HEK293 (cell line): Measurements from ENCODE around the gene RAB40C.

Experiments
- CTCF ChIA-PET: fragments of 350-600 bp; formaldehyde crosslinking; extraction: SDS; loops from one replicate; lab custom pipeline; 2021; ENCODE audit warnings: antibody characterized with exemption; lab: Yijun Ruan, JAX
- POLR2A ChIA-PET: fragments of 300-600 bp; formaldehyde crosslinking; extraction: SDS; loops from one replicate; lab custom pipeline; 2020; ENCODE audit warnings: antibody characterized with exemption, inconsistent platforms; lab: Yijun Ruan, JAX
- H3K27ac ChIP-seq: fragments of 200-500 bp; sonication (Bioruptor generic); 2 replicates; pipeline ENCODE4 v1.5.1; 2014; ENCODE audit warnings: low read depth, low read length, control low read depth, inconsistent platforms; ENCODE audit errors: extremely low read depth
- H3K36me3 ChIP-seq, 2 experiments: fragments of 200-500 bp in 1 of 2; sonication (Bioruptor generic) in 1 of 2; 1 replicate in 1 of 2; 2 replicates in 1 of 2; pipeline ENCODE4 v1.5.1; 2014 to 2017; ENCODE audit warnings: inconsistent platforms in 2 of 2, low read length in 2 of 2; ENCODE audit not compliant: control insufficient read depth in 2 of 2, insufficient read depth in 1 of 2
- H3K4me1 ChIP-seq: fragments of 200-500 bp; sonication (Bioruptor generic); 2 replicates; pipeline ENCODE4 v1.5.1; 2014; ENCODE audit warnings: mild to moderate bottlenecking, low read length, inconsistent platforms; ENCODE audit not compliant: control insufficient read depth, insufficient read depth
- H3K4me3 ChIP-seq: 2 replicates; pipeline ENCODE4 v1.5.1; 2011; ENCODE audit warnings: low read depth, mild to moderate bottlenecking, control low read depth, low read length, moderate library complexity
- H3K9me3 ChIP-seq: fragments of 200-500 bp; sonication (Bioruptor generic); 2 replicates; pipeline ENCODE4 v1.5.1; 2014; ENCODE audit warnings: low read depth, low read length, inconsistent platforms; ENCODE audit not compliant: control insufficient read depth, insufficient read depth
- BCL11B ChIP-seq: fragments of 450-650 bp; formaldehyde crosslinking; IDR thresholded peaks from 2 replicates; pipeline ENCODE4 v1.5.1; 2016; ENCODE audit warnings: low read depth, missing biosample characterization, missing genetic modification characterization
- GLIS1 ChIP-seq: fragments of 450-650 bp; formaldehyde crosslinking; IDR thresholded peaks from 2 replicates; pipeline ENCODE4 v1.5.1; 2016; ENCODE audit warnings: missing biosample characterization, missing genetic modification characterization
- ZIC2 ChIP-seq: fragments of 450-650 bp; formaldehyde crosslinking; IDR thresholded peaks from 2 replicates; pipeline ENCODE4 v1.5.1; 2016; ENCODE audit warnings: missing biosample characterization, missing genetic modification characterization
- ZNF146 ChIP-seq: fragments of 450-650 bp; formaldehyde crosslinking; IDR thresholded peaks from 2 replicates; pipeline ENCODE4 v1.5.1; 2016; ENCODE audit warnings: missing biosample characterization, missing genetic modification characterization
- ZNF248 ChIP-seq: fragments of 450-650 bp; formaldehyde crosslinking; IDR thresholded peaks from 2 replicates; pipeline ENCODE4 v1.5.1; 2017; ENCODE audit warnings: missing biosample characterization, missing genetic modification characterization
- ZNF501 ChIP-seq: fragments of 450-650 bp; formaldehyde crosslinking; IDR thresholded peaks from 2 replicates; pipeline ENCODE4 v1.5.1; 2016; ENCODE audit warnings: missing biosample characterization, missing genetic modification characterization
- ZNF560 ChIP-seq: fragments of 450-650 bp; formaldehyde crosslinking; IDR thresholded peaks from 2 replicates; pipeline ENCODE4 v1.5.1; 2017; ENCODE audit warnings: missing biosample characterization, missing genetic modification characterization, borderline replicate concordance
- ZNF624 ChIP-seq: fragments of 450-650 bp; formaldehyde crosslinking; IDR thresholded peaks from 2 replicates; pipeline ENCODE4 v1.5.1; 2017; ENCODE audit warnings: missing biosample characterization, missing genetic modification characterization
- ZNF629 ChIP-seq: fragments of 450-650 bp; formaldehyde crosslinking; IDR thresholded peaks from 2 replicates; pipeline ENCODE4 v1.5.1; 2017; ENCODE audit warnings: missing biosample characterization, missing genetic modification characterization
- ZNF670 ChIP-seq: fragments of 450-650 bp; formaldehyde crosslinking; IDR thresholded peaks from 2 replicates; pipeline ENCODE4 v1.5.1; 2016; ENCODE audit warnings: missing biosample characterization, missing genetic modification characterization, low read depth
- ZNF785 ChIP-seq: fragments of 450-650 bp; formaldehyde crosslinking; IDR thresholded peaks from 2 replicates; pipeline ENCODE4 v1.5.1; 2016; ENCODE audit warnings: missing biosample characterization, missing genetic modification characterization
- ZNF791 ChIP-seq: fragments of 450-650 bp; formaldehyde crosslinking; IDR thresholded peaks from 2 replicates; pipeline ENCODE4 v1.5.1; 2016; ENCODE audit warnings: missing biosample characterization, missing genetic modification characterization
- ZNF792 ChIP-seq: fragments of 450-650 bp; formaldehyde crosslinking; IDR thresholded peaks from 2 replicates; pipeline ENCODE4 v1.5.1; 2016; ENCODE audit warnings: missing biosample characterization, missing genetic modification characterization
- ZSCAN23 ChIP-seq: fragments of 450-650 bp; formaldehyde crosslinking; IDR thresholded peaks from 2 replicates; pipeline ENCODE4 v1.5.1; 2016; ENCODE audit warnings: missing biosample characterization, missing genetic modification characterization
- ZSCAN30 ChIP-seq: fragments of 450-650 bp; IDR thresholded peaks from 2 replicates; pipeline ENCODE4 v1.5.1; 2018; ENCODE audit warnings: missing biosample characterization, mild to moderate bottlenecking, missing genetic modification characterization, moderate library complexity
- TF ChIP-seq, protein P1 (sequence below): fragments of 450-650 bp; formaldehyde crosslinking; IDR thresholded peaks from 2 replicates; pipeline ENCODE4 v1.5.1; 2016; ENCODE audit warnings: missing biosample characterization, missing genetic modification characterization
- TF ChIP-seq, protein P2 (sequence below): fragments of 450-650 bp; formaldehyde crosslinking; IDR thresholded peaks from 2 replicates; pipeline ENCODE4 v1.5.1; 2016; ENCODE audit warnings: missing biosample characterization, missing genetic modification characterization

The RAB40C gene

GRCh38 chr16:617855-618254, 28.0 kb downstream of the RAB40C start:
- Histone ChIP-seq H3K27ac (no peak overlapping the region), H3K4me1 (no peaks in the 10 kb centered on the region; the same call in 1 of the 2 replicates), H3K4me3 (no peak overlapping the region), H3K9me3 (no peaks in the 10 kb centered on the region), H3K36me3 (peaks cover 0 to 3% of the 10 kb centered on the region in 2 experiments; a peak in 1 of 3 replicates)
- CTCF ChIA-PET, result interaction anchor here (0.5 to 0.7 kb wide), 2 partner anchors 16 to 1312 kb away, joined by 3 read pairs; no protein-coding TSS in a partner anchor
- TF ChIP-seq ZIC2 (0 out of 2 replicates have a peak, but pooled peaks have one; percentile 11), ZNF560 (tag by site-specific recombination) (no peak), ZNF501 (tag by site-specific recombination) (no peak), ZNF785 (tag by site-specific recombination) (no peak)
- POLR2A ChIA-PET, result interaction anchor here (0.6 kb wide), 1 partner anchor 13 kb away, joined by 3 read pairs; no protein-coding TSS in a partner anchor

- ChIA-PET CTCF (no interaction called here), POLR2A (interaction anchor here (1.1 kb wide), 1 partner anchor 17 kb away, joined by 3 read pairs; the partner anchor contains the start of gene METTL26)
- H3K4me1 ChIP-seq, result no peaks in the 10 kb centered on the region; the same call in 1 of the 2 replicates
- no peaks in the 10 kb centered on the region for H3K36me3 ChIP-seq
- no peaks in the 10 kb centered on the region for H3K9me3 ChIP-seq
- H3K27ac ChIP-seq, result no peak overlapping the region
- TF ChIP-seq ZNF670 (tag by site-specific recombination), result no peak
- no peak for TF ChIP-seq ZNF248 (tag by site-specific recombination)
- TF ChIP-seq ZNF791 (tag by site-specific recombination), result no peak
- TF ChIP-seq ZNF624 (tag by site-specific recombination), result no peak
- TF ChIP-seq ZSCAN23 (tag by site-specific recombination), result no peak
- TF ChIP-seq, protein P1, sequence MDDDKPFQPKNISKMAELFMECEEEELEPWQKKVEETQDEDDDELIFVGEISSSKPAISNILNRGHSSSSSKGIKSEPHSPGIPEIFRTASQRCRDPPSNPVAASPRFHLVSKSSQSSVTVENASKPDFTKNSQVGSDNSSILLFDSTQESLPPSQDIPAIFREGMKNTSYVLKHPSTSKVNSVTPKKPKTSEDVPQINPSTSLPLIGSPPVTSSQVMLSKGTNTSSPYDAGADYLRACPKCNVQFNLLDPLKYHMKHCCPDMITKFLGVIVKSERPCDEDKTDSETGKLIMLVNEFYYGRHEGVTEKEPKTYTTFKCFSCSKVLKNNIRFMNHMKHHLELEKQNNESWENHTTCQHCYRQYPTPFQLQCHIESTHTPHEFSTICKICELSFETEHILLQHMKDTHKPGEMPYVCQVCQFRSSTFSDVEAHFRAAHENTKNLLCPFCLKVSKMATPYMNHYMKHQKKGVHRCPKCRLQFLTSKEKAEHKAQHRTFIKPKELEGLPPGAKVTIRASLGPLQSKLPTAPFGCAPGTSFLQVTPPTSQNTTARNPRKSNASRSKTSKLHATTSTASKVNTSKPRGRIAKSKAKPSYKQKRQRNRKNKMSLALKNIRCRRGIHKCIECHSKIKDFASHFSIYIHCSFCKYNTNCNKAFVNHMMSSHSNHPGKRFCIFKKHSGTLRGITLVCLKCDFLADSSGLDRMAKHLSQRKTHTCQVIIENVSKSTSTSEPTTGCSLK (tag by site-specific recombination), result no peak
- no peak for TF ChIP-seq ZNF629 (tag by site-specific recombination)
- TF ChIP-seq BCL11B (tag by site-specific recombination), result no peak
- no peak for TF ChIP-seq ZNF792
- TF ChIP-seq, protein P2, sequence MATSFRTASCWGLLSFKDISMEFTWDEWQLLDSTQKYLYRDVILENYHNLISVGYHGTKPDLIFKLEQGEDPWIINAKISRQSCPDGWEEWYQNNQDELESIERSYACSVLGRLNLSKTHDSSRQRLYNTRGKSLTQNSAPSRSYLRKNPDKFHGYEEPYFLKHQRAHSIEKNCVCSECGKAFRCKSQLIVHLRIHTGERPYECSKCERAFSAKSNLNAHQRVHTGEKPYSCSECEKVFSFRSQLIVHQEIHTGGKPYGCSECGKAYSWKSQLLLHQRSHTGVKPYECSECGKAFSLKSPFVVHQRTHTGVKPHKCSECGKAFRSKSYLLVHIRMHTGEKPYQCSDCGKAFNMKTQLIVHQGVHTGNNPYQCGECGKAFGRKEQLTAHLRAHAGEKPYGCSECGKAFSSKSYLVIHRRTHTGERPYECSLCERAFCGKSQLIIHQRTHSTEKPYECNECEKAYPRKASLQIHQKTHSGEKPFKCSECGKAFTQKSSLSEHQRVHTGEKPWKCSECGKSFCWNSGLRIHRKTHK (tag by site-specific recombination), result no peak
- no peak for TF ChIP-seq ZNF146 (tag by site-specific recombination)
- no peak for TF ChIP-seq ZSCAN30 (tag by site-specific recombination)
- no peak for TF ChIP-seq GLIS1 (tag by site-specific recombination)
- no peak overlapping the region for H3K4me3 ChIP-seq
These were observed 29.7 kb downstream of the RAB40C start for GRCh38 chr16:619476-620100.
